B cell (primary cell): Measurements from ENCODE around the gene OR51B4.
"Not testable (repeated sequence)": the region's sequence is repeated elsewhere in the genome, so short reads cannot be mapped to it uniquely, and the experiment has no call there.

Experiments
- EZH2 ChIP-seq: IDR thresholded peaks from 2 replicates; pipeline ENCODE4 v1.6.1; 2012; ENCODE audit warnings: borderline replicate concordance, low read depth, mild to moderate bottlenecking, moderate library complexity, low read length; ENCODE audit not compliant: insufficient read depth, poor library complexity, severe bottlenecking
- TF ChIP-seq, protein P1 (sequence below): fragments of 200-600 bp; IDR thresholded peaks from one replicate; pipeline ENCODE4 v1.8.0; 2022; ENCODE audit warnings: antibody characterized with exemption, mild to moderate bottlenecking

- TF ChIP-seq, protein P1, sequence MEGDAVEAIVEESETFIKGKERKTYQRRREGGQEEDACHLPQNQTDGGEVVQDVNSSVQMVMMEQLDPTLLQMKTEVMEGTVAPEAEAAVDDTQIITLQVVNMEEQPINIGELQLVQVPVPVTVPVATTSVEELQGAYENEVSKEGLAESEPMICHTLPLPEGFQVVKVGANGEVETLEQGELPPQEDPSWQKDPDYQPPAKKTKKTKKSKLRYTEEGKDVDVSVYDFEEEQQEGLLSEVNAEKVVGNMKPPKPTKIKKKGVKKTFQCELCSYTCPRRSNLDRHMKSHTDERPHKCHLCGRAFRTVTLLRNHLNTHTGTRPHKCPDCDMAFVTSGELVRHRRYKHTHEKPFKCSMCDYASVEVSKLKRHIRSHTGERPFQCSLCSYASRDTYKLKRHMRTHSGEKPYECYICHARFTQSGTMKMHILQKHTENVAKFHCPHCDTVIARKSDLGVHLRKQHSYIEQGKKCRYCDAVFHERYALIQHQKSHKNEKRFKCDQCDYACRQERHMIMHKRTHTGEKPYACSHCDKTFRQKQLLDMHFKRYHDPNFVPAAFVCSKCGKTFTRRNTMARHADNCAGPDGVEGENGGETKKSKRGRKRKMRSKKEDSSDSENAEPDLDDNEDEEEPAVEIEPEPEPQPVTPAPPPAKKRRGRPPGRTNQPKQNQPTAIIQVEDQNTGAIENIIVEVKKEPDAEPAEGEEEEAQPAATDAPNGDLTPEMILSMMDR = not testable (repeated sequence)
- not testable (repeated sequence) for TF ChIP-seq EZH2
These were observed 48.3 kb downstream of the OR51B4 start for GRCh38 chr11:5253440-5253839.
